ENCODE results near the gene FGD5. TPM values are rescaled to one million over a fixed set of nuclear protein-coding genes. Genes with fewer than 3 reads are reported as not detected.

The FGD5 gene
- total and polyA plus RNA-seq, 8 donors, result 1.2 to 34.1 (median 9.0) TPM

DNA sequence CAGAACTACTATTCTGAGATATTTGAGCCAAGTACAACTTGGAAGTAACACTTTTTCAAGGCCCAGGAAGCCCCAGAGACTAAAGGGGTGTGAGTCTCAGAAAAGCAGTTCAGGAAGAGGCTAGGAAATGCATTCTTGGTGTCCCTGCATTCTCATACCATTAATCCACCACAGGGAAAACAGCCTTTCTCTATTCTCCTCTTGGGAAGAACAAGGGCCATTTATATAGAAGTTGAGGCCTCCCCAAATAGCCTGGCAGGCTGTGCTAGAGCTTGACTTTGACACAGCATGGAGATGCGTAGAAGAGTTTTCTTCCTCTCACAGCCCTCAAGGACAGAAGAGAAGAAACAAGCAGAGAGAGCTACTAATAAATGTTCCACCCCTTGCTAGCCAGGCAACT, 123.1 kb downstream of the FGD5 start:
- WGBS, 5 donors, result 79 to 100% (median 96%) methylated on average over 1 of the region's 1 CpG
- H3K27ac ChIP-seq, result no peak overlapping the region
- intact Hi-C loops (cut with DNase I; ENCODE audit: low total_unique reads), result no loop called here
- no peak overlapping the region for H3K4me3 ChIP-seq
- no peak for DNase-seq
- no peaks in the 10 kb centered on the region for H3K9me3 ChIP-seq
- TF ChIP-seq EP300 (IDR thresholded peaks at IDR 0.05), result no peak
- TF ChIP-seq, protein P1, sequence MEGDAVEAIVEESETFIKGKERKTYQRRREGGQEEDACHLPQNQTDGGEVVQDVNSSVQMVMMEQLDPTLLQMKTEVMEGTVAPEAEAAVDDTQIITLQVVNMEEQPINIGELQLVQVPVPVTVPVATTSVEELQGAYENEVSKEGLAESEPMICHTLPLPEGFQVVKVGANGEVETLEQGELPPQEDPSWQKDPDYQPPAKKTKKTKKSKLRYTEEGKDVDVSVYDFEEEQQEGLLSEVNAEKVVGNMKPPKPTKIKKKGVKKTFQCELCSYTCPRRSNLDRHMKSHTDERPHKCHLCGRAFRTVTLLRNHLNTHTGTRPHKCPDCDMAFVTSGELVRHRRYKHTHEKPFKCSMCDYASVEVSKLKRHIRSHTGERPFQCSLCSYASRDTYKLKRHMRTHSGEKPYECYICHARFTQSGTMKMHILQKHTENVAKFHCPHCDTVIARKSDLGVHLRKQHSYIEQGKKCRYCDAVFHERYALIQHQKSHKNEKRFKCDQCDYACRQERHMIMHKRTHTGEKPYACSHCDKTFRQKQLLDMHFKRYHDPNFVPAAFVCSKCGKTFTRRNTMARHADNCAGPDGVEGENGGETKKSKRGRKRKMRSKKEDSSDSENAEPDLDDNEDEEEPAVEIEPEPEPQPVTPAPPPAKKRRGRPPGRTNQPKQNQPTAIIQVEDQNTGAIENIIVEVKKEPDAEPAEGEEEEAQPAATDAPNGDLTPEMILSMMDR (IDR thresholded peaks at IDR 0.05), result no peak
- H3K36me3 ChIP-seq, result peaks cover 13 to 38% (median 30%) of the 10 kb centered on the region in 4 donors
- peaks cover 19 to 50% (median 42%) of the 10 kb centered on the region in 4 donors for H3K4me1 ChIP-seq
- H3K27me3 ChIP-seq, result no peaks in the 10 kb centered on the region

DNA sequence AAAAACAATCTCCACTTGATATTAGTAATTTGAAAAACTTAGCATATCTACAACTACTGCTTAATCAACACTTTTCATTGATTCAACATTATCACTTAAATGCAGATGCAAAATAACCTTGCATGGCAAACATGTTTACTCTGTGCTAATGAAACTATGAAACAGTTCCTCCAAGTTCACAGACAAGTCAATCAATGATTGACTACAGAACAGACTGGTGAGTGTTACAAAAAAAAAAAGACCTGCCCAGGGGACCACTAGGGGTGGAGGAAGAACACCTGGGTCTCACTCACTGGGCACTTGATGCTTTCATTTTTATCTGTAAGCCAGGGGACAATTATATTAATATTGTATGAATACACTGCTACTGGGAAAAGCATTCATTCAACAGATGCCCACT, 124.3 kb downstream of the FGD5 start:
- peak overlapping the region in 1 of 5 donors; percentile 22 for H3K27ac ChIP-seq
- no peaks in the 10 kb centered on the region for H3K27me3 ChIP-seq
- no peaks in the 10 kb centered on the region for H3K9me3 ChIP-seq
- TF ChIP-seq POLR2AphosphoS5 (IDR thresholded peaks at IDR 0.05) (peak in 1 of 3 donors; percentile 23), POLR2A (IDR thresholded peaks at IDR 0.05) (no peak)
- H3K4me1 ChIP-seq, result peaks cover 19 to 51% (median 43%) of the 10 kb centered on the region in 4 donors
- DNase-seq, result peak in 1 of 2 donors; percentile 76
- intact Hi-C loops (cut with DNase I; ENCODE audit: low total_unique reads), result no loop called here
- H3K36me3 ChIP-seq, result peaks cover 13 to 38% (median 30%) of the 10 kb centered on the region in 4 donors
- no peak overlapping the region for H3K4me3 ChIP-seq

DNA sequence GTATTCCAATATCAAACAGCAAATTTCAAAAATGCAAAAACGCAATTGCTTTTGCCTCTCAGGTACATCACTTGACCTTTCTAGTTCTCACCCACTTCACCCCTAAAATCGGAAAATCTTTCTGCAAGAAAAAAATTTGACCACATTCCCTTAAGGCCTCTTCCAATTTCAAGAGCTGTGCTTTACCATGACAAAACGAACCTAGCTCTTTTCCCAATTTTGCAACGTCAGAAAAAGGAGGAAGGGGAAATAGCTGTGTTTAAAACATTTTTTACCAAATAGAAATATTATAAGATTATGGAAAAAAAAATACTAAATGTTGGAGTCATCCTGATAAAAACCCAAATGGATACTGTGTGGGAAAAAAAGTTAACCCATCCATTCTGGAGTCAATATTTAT, 127.5 kb downstream of the FGD5 start:
- 13 to 26% (median 21%) methylated on average over 4 of the region's 4 CpGs for WGBS, 5 donors
- Histone ChIP-seq H3K4me1 (peaks cover 42 to 74% (median 67%) of the 10 kb centered on the region in 4 donors), H3K4me3 (peak overlapping the region; percentile 80 to 91 (median 86)), H3K27me3 (no peaks in the 10 kb centered on the region), H3K36me3 (peaks cover 13 to 38% (median 30%) of the 10 kb centered on the region in 4 donors), H3K9me3 (no peaks in the 10 kb centered on the region), H3K27ac (peak overlapping the region in 4 of 5 donors; percentile 98 to 99 (median 98))
- no peak for DNase-seq
- TF ChIP-seq POLR2AphosphoS5 (IDR thresholded peaks at IDR 0.05) (no peak), EP300 (IDR thresholded peaks at IDR 0.05) (no peak), POLR2A (IDR thresholded peaks at IDR 0.05) (no peak)
- TF ChIP-seq, protein P1 (IDR thresholded peaks at IDR 0.05), result no peak
- intact Hi-C loops (cut with DNase I; ENCODE audit: low total_unique reads), result no loop called here

DNA sequence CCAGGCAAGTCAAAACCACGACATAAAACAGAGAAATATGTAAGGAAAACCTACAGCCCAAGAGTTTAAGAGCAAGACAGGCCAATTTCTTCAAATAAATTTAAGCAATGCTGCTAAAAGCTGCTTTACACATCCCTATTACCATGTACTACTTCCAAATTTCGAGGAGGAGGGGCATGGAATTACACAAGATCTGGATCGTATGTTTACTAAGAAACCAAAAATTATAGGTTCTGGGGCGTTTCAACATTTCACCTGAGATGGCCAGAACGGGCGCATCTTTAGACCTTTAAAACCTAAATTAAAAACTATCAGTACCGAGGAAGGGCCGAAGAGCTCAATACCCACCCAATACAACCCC, 128.0 kb downstream of the FGD5 start:
- Histone ChIP-seq H3K4me1 (peaks cover 42 to 79% (median 70%) of the 10 kb centered on the region in 4 donors), H3K4me3 (peak overlapping the region; percentile 80 to 91 (median 86)), H3K9me3 (no peaks in the 10 kb centered on the region), H3K36me3 (peaks cover 13 to 38% (median 30%) of the 10 kb centered on the region in 4 donors), H3K27me3 (no peaks in the 10 kb centered on the region), H3K27ac (peak overlapping the region; percentile 95 to 99 (median 98))
- TF ChIP-seq, protein P1 (IDR thresholded peaks at IDR 0.05), result no peak
- no peak for TF ChIP-seq EP300 (IDR thresholded peaks at IDR 0.05)
- no peak for TF ChIP-seq POLR2A (IDR thresholded peaks at IDR 0.05)
- TF ChIP-seq POLR2AphosphoS5 (IDR thresholded peaks at IDR 0.05), result no peak
- intact Hi-C loops (cut with DNase I; ENCODE audit: low total_unique reads), result no loop called here
- WGBS, 5 donors, result 0 to 1% (median 0%) methylated on average over 8 of the region's 8 CpGs
- no peak for DNase-seq

DNA sequence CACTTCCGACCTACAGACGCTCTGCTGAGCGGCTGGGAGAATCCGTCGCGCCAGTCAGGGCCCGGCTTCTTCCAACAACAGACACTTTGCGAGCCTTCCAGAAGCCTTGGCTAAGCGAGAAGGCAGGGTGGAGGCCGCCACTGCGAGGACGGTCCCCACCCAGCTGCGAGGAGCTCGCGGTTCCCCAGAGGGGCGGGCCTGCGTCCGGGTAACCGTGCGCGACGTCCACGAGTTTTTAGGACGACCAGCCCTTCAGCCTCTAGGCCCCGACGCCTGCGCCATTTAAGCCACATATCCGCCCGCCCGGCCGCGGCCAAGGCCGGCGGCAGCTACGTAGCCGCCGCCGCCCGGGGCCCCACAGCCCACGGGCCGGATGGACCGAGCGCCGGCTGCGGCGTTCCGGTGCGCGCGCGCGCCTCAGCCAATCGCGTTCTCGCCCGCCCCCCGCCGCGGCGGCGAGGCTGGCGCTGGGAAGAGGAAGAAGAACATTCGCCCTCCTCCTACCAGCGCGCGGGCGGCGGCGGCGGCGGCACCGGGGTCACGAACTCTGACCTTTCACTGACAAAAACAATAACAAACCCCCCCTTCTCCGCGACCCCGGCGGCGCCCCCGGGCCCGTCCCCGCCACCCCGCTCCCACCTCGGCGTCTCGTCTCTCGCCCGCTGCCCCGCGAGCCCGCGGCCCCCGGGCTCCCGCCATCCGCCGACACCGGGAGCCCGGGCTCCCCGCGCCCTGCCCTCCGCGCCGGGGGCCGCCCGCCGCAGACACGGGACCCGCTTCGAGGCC, 128.5 kb downstream of the FGD5 start, which contains the start of gene NR2C2:
NR2C2 (plus strand) TSS at position 484 of the 786 bp plus-strand sequence. CDS start 56,332 bp downstream, outside the sequence.
- H3K27me3 ChIP-seq, result no peaks in the 10 kb centered on the region
- H3K9me3 ChIP-seq, result no peaks in the 10 kb centered on the region
- peak; percentile 88 to 96 for DNase-seq
- TF ChIP-seq POLR2A (IDR thresholded peaks at IDR 0.05) (no peak), POLR2AphosphoS5 (IDR thresholded peaks at IDR 0.05) (peak in 2 of 3 donors; percentile 79 to 84)
- intact Hi-C loops (cut with DNase I; ENCODE audit: low total_unique reads), result no loop called here
- 0 to 1% (median 0%) methylated on average over 45 to 108 of the region's 108 CpGs for WGBS, 5 donors
- peak within 1 kb of the TSS; percentile 80 to 91 (median 86) for H3K4me3 ChIP-seq
- H3K4me1 ChIP-seq, result peaks cover 42 to 83% (median 71%) of the 10 kb centered on the region in 4 donors
- H3K27ac ChIP-seq, result peak within 1 kb of the TSS; percentile 95 to 99 (median 98)
- peaks cover 13 to 33% (median 29%) of the 10 kb centered on the region in 4 donors for H3K36me3 ChIP-seq

All from stomach (tissue), 9 donors.